HFFc6 (cell line): ENCODE data around the gene DLL1. TPM values are rescaled to one million over a fixed set of nuclear protein-coding genes. Genes with fewer than 3 reads are reported as not detected.

ENCODE experiments used
- DNase-seq: peaks from one replicate; pipeline ENCODE4 v3.0.0-alpha.2; 2018
- H3K27ac Mint-ChIP-seq: 2 replicates; pipeline ENCODE4 v1.8.0; 2020; ENCODE audit warnings: mild to moderate bottlenecking, mixed read lengths
- H3K27me3 Mint-ChIP-seq: 2 replicates; pipeline ENCODE4 v1.8.0; 2021; ENCODE audit warnings: mild to moderate bottlenecking, moderate library complexity, mixed read lengths; ENCODE audit not compliant: insufficient read depth
- H3K36me3 Mint-ChIP-seq: 2 replicates; pipeline ENCODE4 v1.8.0; 2021; ENCODE audit warnings: low read depth, mixed read lengths
- H3K4me1 Mint-ChIP-seq: 2 replicates; pipeline ENCODE4 v1.8.0; 2020; ENCODE audit warnings: low read depth, mixed read lengths
- H3K4me3 Mint-ChIP-seq: 2 replicates; pipeline ENCODE4 v1.8.0; 2020; ENCODE audit warnings: mild to moderate bottlenecking, moderate library complexity, mixed read lengths
- H3K9me3 Mint-ChIP-seq: 2 replicates; pipeline ENCODE4 v1.8.0; 2020; ENCODE audit warnings: mild to moderate bottlenecking, mixed read lengths
- total RNA-seq, 6 experiments: library from RNA; stranded (reverse); fragmentation: NEBNext Ultra II Directional; extraction: Animal tissue kit (Norgen Biotek cat#: 25700); gene quantifications; 2 replicates in 1 of 6; 3 replicates in 5 of 6; pipeline ENCODE4 v1.2.3, GENCODE V29; 2021
- TF ChIP-seq, protein P1 (sequence below): fragments of 200-600 bp; sonication (generic); IDR thresholded peaks from 2 replicates; pipeline ENCODE4 v1.5.0; 2021; ENCODE audit warnings: antibody characterized with exemption, mild to moderate bottlenecking

The DLL1 gene
- total RNA-seq, 6 experiments from 2014 or later = 0.26 to 0.83 (median 0.36) TPM

DNA sequence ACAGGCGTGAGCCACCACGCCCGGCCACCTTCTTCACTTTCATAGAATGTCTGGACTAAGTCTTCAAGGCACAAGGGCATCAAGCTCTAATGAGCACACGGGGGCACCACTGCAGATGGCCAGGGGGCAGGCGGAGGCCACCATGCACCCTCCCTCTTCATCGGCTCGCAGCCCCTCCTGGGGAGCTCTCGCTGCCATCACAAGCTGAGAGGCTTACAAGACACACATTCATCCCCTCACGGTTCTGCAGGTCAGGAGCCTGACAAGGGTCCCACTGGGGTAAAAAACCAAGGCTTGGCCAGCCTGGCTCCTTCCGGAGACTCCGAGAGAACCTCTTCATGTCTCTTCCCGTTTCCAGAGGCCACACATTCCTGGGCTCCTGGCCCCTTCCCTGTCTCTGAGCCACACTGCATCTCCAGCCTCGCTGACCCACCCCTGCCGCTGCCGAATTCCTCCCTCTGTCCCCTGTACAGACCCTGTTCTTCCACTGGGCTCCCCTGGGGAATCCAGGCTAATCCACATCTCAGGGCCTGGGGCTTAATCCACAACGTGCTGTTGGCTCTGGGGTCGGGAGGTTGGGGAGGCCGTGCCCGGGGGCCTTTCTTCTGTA, 19.8 kb downstream of the DLL1 start:
- no peak overlapping the region for H3K4me3 Mint-ChIP-seq
- peaks cover 8% of the 10 kb centered on the region for H3K4me1 Mint-ChIP-seq
- TF ChIP-seq, protein P1, sequence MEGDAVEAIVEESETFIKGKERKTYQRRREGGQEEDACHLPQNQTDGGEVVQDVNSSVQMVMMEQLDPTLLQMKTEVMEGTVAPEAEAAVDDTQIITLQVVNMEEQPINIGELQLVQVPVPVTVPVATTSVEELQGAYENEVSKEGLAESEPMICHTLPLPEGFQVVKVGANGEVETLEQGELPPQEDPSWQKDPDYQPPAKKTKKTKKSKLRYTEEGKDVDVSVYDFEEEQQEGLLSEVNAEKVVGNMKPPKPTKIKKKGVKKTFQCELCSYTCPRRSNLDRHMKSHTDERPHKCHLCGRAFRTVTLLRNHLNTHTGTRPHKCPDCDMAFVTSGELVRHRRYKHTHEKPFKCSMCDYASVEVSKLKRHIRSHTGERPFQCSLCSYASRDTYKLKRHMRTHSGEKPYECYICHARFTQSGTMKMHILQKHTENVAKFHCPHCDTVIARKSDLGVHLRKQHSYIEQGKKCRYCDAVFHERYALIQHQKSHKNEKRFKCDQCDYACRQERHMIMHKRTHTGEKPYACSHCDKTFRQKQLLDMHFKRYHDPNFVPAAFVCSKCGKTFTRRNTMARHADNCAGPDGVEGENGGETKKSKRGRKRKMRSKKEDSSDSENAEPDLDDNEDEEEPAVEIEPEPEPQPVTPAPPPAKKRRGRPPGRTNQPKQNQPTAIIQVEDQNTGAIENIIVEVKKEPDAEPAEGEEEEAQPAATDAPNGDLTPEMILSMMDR = no peak
- peaks cover 25% of the 10 kb centered on the region for H3K27me3 Mint-ChIP-seq
- H3K27ac Mint-ChIP-seq = no peak overlapping the region
- H3K9me3 Mint-ChIP-seq = no peaks in the 10 kb centered on the region
- no peaks in the 10 kb centered on the region for H3K36me3 Mint-ChIP-seq
- no peak for DNase-seq

DNA sequence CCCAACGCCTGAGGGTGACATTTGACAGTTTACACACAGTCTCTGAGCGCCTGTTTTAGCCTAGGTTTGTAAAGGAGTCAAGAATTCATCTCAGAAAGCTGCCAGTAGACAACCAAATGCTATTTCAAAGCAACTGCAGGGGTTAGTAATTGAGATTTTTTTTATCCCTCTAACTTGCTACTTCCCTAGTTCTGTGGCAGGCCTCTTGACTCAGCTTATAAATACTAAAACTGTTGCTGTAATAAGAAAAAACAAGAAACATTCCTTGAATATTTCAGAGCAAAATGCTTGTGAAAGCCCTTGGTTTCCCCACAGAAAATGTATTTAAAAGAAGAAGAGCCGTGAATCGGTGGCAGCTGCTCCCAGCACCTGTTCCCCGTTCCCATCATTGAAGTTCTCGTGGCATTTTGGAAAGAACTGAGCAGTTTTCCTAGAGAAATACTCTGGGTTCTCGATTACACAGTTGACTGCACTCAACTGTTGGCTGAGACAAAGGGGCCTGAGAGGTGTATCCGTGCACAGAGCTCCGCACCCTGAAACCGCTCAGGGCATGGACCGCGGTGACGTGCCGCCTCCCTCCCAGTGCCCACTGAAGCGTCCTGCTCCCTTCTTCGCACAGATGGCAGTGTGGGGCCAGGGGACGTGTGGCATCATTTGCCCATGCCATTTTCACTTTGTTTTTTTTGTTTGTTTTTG, 20.9 kb downstream of the DLL1 start:
- DNase-seq = peak; percentile 16
- Mint-ChIP-seq H3K4me3 (no peak overlapping the region), H3K27ac (no peak overlapping the region), H3K4me1 (peaks cover 8% of the 10 kb centered on the region), H3K9me3 (no peaks in the 10 kb centered on the region), H3K27me3 (peaks cover 30% of the 10 kb centered on the region), H3K36me3 (no peaks in the 10 kb centered on the region)
- TF ChIP-seq, protein P1 = no peak

DNA sequence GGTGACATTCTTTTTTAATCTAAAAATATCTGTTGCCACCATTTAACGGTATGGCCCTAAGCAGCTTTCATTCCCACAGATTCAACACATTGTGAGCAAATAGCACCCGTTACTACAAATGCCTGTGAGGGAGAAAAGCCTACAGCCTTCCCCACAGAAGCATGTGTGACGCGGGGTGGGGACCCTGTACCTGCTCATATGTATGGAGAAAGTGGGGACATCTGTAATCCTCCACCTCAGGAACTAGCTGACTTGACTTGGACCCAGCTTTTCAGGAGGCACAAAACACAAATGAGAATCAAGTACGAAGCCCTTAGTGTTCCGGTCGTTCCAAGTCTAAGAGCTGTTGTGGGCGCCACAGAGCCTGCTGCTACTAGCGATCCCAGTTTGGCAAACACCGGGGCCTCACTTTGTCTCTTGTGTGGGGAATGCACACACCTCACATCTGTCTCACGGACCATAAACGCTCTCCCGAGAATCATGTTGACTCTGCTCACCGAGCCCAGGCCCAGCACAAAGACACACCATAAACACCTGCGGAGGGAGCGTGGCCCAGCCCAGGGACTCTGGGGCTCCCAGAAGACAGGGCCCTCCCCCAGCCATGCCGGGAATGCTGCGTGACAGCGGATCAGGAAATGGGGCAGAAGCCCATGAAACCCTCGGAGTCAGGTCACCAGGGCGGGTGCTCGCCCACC, 21.6 kb downstream of the DLL1 start:
- no peak overlapping the region for H3K4me3 Mint-ChIP-seq
- no peak for DNase-seq
- H3K27ac Mint-ChIP-seq = no peak overlapping the region
- H3K27me3 Mint-ChIP-seq = peaks cover 30% of the 10 kb centered on the region
- no peaks in the 10 kb centered on the region for H3K9me3 Mint-ChIP-seq
- no peaks in the 10 kb centered on the region for H3K36me3 Mint-ChIP-seq
- TF ChIP-seq, protein P1 = no peak
- peaks cover 8% of the 10 kb centered on the region for H3K4me1 Mint-ChIP-seq

DNA sequence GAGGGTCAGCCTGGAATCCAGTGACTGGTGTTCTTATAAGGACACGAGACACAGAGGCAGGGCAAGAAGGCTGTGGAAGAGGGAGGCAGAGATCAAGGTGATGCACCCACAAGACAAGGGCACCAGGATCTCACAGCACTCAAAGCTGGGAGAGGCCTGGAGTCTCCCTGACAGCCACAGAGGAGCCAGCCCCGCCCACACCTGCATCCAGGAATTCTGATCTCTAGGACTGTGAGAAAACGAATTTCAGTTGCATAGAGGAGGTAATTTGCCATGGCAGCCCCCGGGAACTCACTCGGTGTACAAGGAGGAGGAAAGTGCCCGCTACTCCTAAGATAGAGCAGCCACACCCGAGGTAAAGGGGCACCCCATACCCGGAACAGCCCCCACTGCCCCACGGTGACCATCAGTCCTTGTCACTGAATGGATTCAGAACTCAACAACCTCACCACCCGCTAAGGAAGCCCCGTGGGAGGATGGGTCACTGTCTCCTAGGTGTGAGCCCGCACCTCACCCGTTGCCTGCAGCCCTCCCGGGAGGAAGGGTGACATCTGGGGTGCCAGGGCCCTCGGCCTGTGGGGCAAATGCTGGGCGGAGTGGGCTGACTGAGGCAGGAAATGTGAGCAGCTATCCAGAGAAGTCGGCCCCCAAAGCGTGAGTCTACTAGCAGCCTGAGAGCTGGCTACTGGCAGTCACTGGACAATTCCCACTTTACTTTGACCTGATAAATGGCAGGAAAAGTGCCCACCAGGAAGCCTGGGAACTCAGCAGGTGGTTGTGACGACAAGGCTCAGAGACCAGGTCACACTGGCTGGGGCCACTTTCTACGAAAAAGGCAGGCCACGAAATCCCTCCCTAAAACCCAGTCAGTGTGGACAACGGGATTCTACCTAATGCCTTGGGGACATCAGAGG, 22.4 kb downstream of the DLL1 start:
- Mint-ChIP-seq H3K4me1 (peaks cover 8% of the 10 kb centered on the region), H3K9me3 (no peaks in the 10 kb centered on the region), H3K27ac (no peak overlapping the region), H3K4me3 (no peak overlapping the region), H3K27me3 (peaks cover 26% of the 10 kb centered on the region), H3K36me3 (no peaks in the 10 kb centered on the region)
- TF ChIP-seq, protein P1 = no peak
- no peak for DNase-seq

DNA sequence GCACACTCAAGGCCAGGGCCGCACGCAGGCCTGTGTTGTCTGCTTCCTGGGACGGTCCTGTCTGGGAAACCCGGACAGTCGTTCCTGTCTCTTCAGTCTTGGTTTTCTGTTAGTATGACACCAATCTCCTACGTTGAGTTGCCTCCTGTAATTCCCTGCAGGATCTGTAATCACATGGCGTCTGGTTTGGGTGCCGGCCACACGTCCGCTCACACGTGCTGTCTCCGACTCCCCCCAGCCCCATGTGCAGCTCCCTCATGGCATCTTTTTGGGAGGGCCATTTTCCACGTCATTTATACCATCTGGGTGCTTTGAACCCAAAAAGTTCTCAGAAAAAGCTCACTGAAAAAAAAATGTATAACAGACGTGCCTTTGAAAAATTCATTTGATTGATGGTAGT, 23.2 kb downstream of the DLL1 start:
- TF ChIP-seq, protein P1 = no peak
- peaks cover 8% of the 10 kb centered on the region for H3K4me1 Mint-ChIP-seq
- no peak overlapping the region for H3K27ac Mint-ChIP-seq
- no peak overlapping the region for H3K4me3 Mint-ChIP-seq
- H3K27me3 Mint-ChIP-seq = peaks cover 26% of the 10 kb centered on the region
- H3K36me3 Mint-ChIP-seq = no peaks in the 10 kb centered on the region
- no peaks in the 10 kb centered on the region for H3K9me3 Mint-ChIP-seq
- DNase-seq = no peak
